Mesothelial cell of epicardium (in vitro differentiated cells): ENCODE measurements around the gene CHST3. TPM values are rescaled to one million over a fixed set of nuclear protein-coding genes. Genes with fewer than 3 reads are reported as not detected.
"Not testable (repeated sequence)": the region's sequence is repeated elsewhere in the genome, so short reads cannot be mapped to it uniquely, and the experiment has no call there.

ENCODE experiments used
- DNase-seq, 2 experiments: peaks; one replicate each; pipeline ENCODE4 v3.0.0; 2021; ENCODE audit warnings: low spot score in 2 of 2; ENCODE audit not compliant: unreplicated experiment in 2 of 2
- H3K27ac Mint-ChIP-seq: 2 replicates; pipeline ENCODE4 v1.8.0; 2021; ENCODE audit warnings: mixed read lengths
- H3K27me3 Mint-ChIP-seq: 2 replicates; pipeline ENCODE4 v1.8.0; 2021; ENCODE audit warnings: low read depth, mixed read lengths
- H3K36me3 Mint-ChIP-seq: 2 replicates; pipeline ENCODE4 v1.8.0; 2021; ENCODE audit warnings: mixed read lengths
- H3K4me1 Mint-ChIP-seq: 2 replicates; pipeline ENCODE4 v1.8.0; 2021; ENCODE audit warnings: mixed read lengths
- H3K4me3 Mint-ChIP-seq: 2 replicates; pipeline ENCODE4 v1.8.0; 2021; ENCODE audit warnings: mild to moderate bottlenecking, moderate library complexity, mixed read lengths
- H3K9me3 Mint-ChIP-seq: 2 replicates; pipeline ENCODE4 v1.8.0; 2021; ENCODE audit warnings: mixed read lengths
- CTCF ChIP-seq: fragments of 200-600 bp; sonication (generic); IDR thresholded peaks from one replicate; pipeline ENCODE4 v1.5.0; 2021; ENCODE audit warnings: antibody characterized with exemption; ENCODE audit not compliant: unreplicated experiment
- total RNA-seq: library from RNA; stranded (reverse); gene quantifications from 3 replicates; pipeline ENCODE4 v1.2.1, GENCODE V29; 2021

Gene CHST3
- total RNA-seq, 1 donor from 2014 or later = 27.6 TPM

- Mint-ChIP-seq H3K4me1 (peaks cover 73% of the 10 kb centered on the region), H3K27ac (peak overlapping the region; percentile 69), H3K27me3 (no peaks in the 10 kb centered on the region)
These were observed 18.3 kb downstream of the CHST3 start for GRCh38 chr10:71982269-71983178.

GRCh38 chr10:71984126-71984808, 20.1 kb downstream of the CHST3 start:
- H3K27ac Mint-ChIP-seq = peak overlapping the region; percentile 62
- H3K9me3 Mint-ChIP-seq = peaks cover 7% of the 10 kb centered on the region
- H3K27me3 Mint-ChIP-seq = no peaks in the 10 kb centered on the region
- H3K36me3 Mint-ChIP-seq = peaks cover 16% of the 10 kb centered on the region
- H3K4me1 Mint-ChIP-seq = peaks cover 59% of the 10 kb centered on the region
- TF ChIP-seq CTCF = no peak
- DNase-seq = no peak
- no peak overlapping the region for H3K4me3 Mint-ChIP-seq

More at GRCh38 chr10:71982269-71983178, 18.3 kb downstream of the CHST3 start:
- no peaks in the 10 kb centered on the region for H3K9me3 Mint-ChIP-seq
- TF ChIP-seq CTCF = no peak
- DNase-seq = no peak
- no peak overlapping the region for H3K4me3 Mint-ChIP-seq
- H3K36me3 Mint-ChIP-seq = peaks cover 8% of the 10 kb centered on the region

- H3K27ac Mint-ChIP-seq = peak overlapping the region; percentile 62
These were observed 20.7 kb downstream of the CHST3 start for GRCh38 chr10:71984809-71985388.

GRCh38 chr10:71985542-71986250, 21.5 kb downstream of the CHST3 start:
- no peak for DNase-seq
- peaks cover 45% of the 10 kb centered on the region for H3K4me1 Mint-ChIP-seq
- peak overlapping the region; percentile 62 for H3K27ac Mint-ChIP-seq
- H3K36me3 Mint-ChIP-seq = peaks cover 20% of the 10 kb centered on the region
- no peak for TF ChIP-seq CTCF
- no peaks in the 10 kb centered on the region for H3K27me3 Mint-ChIP-seq
- no peak overlapping the region for H3K4me3 Mint-ChIP-seq
- H3K9me3 Mint-ChIP-seq = peaks cover 12% of the 10 kb centered on the region

More at GRCh38 chr10:71984809-71985388, 20.7 kb downstream of the CHST3 start:
- Mint-ChIP-seq H3K4me1 (peaks cover 53% of the 10 kb centered on the region), H3K36me3 (peaks cover 19% of the 10 kb centered on the region), H3K4me3 (no peak overlapping the region), H3K27me3 (no peaks in the 10 kb centered on the region), H3K9me3 (peaks cover 11% of the 10 kb centered on the region)
- no peak for DNase-seq
- no peak for TF ChIP-seq CTCF

GRCh38 chr10:71988895-71989294, 24.7 kb downstream of the CHST3 start:
- not testable (repeated sequence) for H3K4me3 Mint-ChIP-seq, DNase-seq, H3K27ac Mint-ChIP-seq, H3K27me3 Mint-ChIP-seq
- peaks cover 12% of the 10 kb centered on the region for H3K9me3 Mint-ChIP-seq
- peaks cover 25% of the 10 kb centered on the region for H3K36me3 Mint-ChIP-seq
- H3K4me1 Mint-ChIP-seq = peaks cover 31% of the 10 kb centered on the region
